WTC11 (cell line): ENCODE data around the gene SNRNP27.
"Not testable (repeated sequence)": the region's sequence is repeated elsewhere in the genome, so short reads cannot be mapped to it uniquely, and the experiment has no call there.

Source experiments
- CREB1 ChIP-seq: sonication (generic); formaldehyde crosslinking; IDR thresholded peaks from 2 replicates; pipeline ENCODE4 v1.8.0; 2023; ENCODE audit warnings: mild to moderate bottlenecking, missing genetic modification reagents
- CTCF ChIP-seq: fragments of 200-600 bp; IDR thresholded peaks from 2 replicates; pipeline ENCODE4 v1.8.0; 2022; ENCODE audit warnings: antibody characterized with exemption
- ESRRA ChIP-seq: sonication (generic); formaldehyde crosslinking; IDR thresholded peaks from 2 replicates; pipeline ENCODE4 v1.8.1; 2022; ENCODE audit warnings: mild to moderate bottlenecking, missing genetic modification reagents, borderline replicate concordance
- FOXP1 ChIP-seq: sonication (generic); formaldehyde crosslinking; IDR thresholded peaks from 2 replicates; pipeline ENCODE4 v1.8.0; 2022; ENCODE audit warnings: missing genetic modification reagents, mild to moderate bottlenecking, moderate library complexity, borderline replicate concordance
- HMGXB4 ChIP-seq: sonication (generic); formaldehyde crosslinking; IDR thresholded peaks from 2 replicates; pipeline ENCODE4 v1.8.1; 2023; ENCODE audit warnings: mild to moderate bottlenecking, moderate library complexity, missing genetic modification reagents
- NFYB ChIP-seq: sonication (generic); formaldehyde crosslinking; conservative IDR thresholded peaks from 2 replicates; pipeline ENCODE4 v1.8.0; 2022; ENCODE audit warnings: low read depth, missing genetic modification reagents
- NR3C1 ChIP-seq: sonication (generic); formaldehyde crosslinking; conservative IDR thresholded peaks from 2 replicates; pipeline ENCODE4 v1.8.1; 2023; ENCODE audit warnings: low read depth, mild to moderate bottlenecking, missing genetic modification reagents
- SMAD3 ChIP-seq: sonication (generic); formaldehyde crosslinking; IDR thresholded peaks from 2 replicates; pipeline ENCODE4 v1.8.0; 2022; ENCODE audit warnings: missing genetic modification reagents, mild to moderate bottlenecking, borderline replicate concordance
- TEAD4 ChIP-seq: sonication (generic); formaldehyde crosslinking; IDR thresholded peaks from 2 replicates; pipeline ENCODE4 v1.8.0; 2022; ENCODE audit warnings: mild to moderate bottlenecking, missing genetic modification reagents
- TP53 ChIP-seq: sonication (generic); formaldehyde crosslinking; IDR thresholded peaks from 2 replicates; pipeline ENCODE4 v1.8.1; 2023; ENCODE audit warnings: mild to moderate bottlenecking, missing genetic modification reagents
- ZNF512 ChIP-seq: sonication (generic); formaldehyde crosslinking; IDR thresholded peaks from 2 replicates; pipeline ENCODE4 v1.8.1; 2022; ENCODE audit warnings: missing genetic modification reagents, borderline replicate concordance

- not testable (repeated sequence) for TF ChIP-seq CTCF; NR3C1 (CRISPR knock-in tag); ESRRA; ZNF512 (CRISPR knock-in tag); FOXP1 (CRISPR knock-in tag); TP53 (CRISPR knock-in tag); NFYB; CREB1 (CRISPR knock-in tag); TEAD4 (CRISPR knock-in tag); SMAD3 (CRISPR knock-in tag); HMGXB4 (CRISPR knock-in tag)
Measured at GRCh38 chr2:69950671-69951070, 56.9 kb downstream of the SNRNP27 start.
